GM21381 (cell line): ENCODE results near the gene FDXR.
A peak's percentile ranks its signal among the peaks of the same experiment; 100 is the strongest.
"Not testable (repeated sequence)": the region's sequence is repeated elsewhere in the genome, so short reads cannot be mapped to it uniquely, and the experiment has no call there.

Source experiments
- ATAC-seq: cut with Tn5 transposase; IDR thresholded peaks from one replicate; pipeline ENCODE4 v1.9.1; 2021; ENCODE audit warnings: mild to moderate bottlenecking, moderate library complexity; ENCODE audit not compliant: unreplicated experiment

The FDXR gene, protein sequence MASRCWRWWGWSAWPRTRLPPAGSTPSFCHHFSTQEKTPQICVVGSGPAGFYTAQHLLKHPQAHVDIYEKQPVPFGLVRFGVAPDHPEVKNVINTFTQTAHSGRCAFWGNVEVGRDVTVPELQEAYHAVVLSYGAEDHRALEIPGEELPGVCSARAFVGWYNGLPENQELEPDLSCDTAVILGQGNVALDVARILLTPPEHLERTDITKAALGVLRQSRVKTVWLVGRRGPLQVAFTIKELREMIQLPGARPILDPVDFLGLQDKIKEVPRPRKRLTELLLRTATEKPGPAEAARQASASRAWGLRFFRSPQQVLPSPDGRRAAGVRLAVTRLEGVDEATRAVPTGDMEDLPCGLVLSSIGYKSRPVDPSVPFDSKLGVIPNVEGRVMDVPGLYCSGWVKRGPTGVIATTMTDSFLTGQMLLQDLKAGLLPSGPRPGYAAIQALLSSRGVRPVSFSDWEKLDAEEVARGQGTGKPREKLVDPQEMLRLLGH

DNA sequence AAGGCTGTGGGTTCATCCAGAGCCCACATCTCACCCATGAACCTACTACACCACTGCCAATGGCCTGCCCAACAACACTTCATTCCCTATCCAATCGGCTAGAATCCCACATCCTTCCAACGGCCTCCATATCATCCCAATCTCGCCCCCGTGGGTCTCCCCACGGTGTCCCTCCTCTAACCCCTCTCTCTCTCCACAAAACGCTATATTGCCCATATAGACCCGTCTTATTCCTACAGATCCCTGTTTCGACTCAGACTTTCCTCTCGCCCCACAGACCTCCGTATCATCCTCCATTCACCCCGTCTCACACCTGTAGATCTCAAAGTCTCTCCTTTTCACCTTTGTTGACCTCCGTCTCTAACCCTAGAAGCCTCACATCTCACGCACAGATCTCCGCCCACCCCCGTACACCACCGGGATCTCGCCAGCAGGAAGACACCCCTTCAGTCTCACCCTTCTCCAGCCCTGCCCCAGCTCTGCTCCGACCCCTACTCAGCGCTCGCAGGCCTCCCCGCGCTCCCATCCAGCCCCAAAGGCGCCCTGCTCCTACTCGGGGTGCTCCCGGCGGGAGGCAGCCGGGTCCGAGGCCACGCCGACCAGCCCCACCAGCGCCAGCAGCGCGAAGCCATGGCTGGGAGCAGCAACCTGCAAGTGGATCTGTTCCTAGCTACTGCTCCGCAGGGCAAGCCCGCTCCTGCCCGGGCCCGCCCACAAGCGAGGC lies at the start of gene FDXR:
Gene FDXR, minus strand, starts transcription at position 682 of the 724 bp plus-strand sequence. Its CDS starts 50 bp downstream, at position 632.
- peak; percentile 21 for ATAC-seq

DNA sequence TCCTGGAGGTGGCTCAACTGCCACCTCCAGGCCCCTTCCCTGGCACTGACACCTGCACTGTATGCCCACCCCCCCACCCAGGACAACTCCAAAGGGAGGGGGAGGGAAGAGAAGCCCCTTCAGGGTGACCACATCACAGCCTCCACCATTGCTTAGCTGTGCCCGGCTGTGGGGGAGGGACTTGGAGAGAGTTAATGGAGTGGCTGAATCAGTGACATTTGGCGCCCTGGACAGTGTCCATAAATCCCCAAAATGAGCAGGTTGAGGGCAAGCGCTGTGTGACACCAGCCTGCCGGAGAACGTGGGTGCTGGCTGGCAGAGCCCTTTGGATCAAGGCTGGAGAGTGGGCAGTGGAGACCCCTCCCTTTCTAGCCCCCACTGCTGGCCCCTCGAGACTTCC lies 49.4 kb upstream of the FDXR start:
- no peak for ATAC-seq

- ATAC-seq = no peak
Measured at GRCh38 chr17:74921769-74922168, 49.0 kb upstream of the FDXR start.

DNA sequence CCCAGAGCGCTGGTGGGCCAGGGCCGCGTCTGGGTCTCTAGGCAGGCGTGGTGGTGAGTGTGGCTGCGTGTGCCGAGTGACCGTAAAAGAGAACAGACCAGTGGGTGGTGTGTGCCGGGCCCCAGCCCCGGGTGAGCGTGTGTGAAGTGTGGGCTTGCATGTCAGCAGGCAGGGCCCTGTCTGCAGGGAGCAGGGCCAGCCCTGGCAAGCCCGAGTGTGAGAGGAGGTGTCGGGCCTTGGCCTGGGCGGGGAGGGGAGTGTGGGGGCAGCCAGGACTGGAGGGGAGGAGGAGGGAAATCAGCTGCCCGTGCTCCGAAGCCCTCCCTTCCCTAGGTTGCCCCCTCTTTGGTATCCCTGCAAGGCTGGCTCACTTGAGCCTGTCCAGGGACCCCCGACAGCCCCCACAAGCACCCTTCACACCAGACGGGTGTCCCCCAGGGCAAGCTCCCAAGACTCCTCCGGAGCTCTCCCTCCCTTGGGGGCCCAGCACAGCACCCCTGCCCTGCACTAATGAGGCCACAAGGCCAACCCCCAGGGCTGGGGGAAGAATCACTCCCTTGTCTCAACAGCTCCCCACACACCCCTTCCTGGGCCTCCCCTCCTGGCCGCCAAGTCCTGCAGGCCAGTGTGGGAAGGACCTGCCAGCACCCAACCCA lies 48.4 kb upstream of the FDXR start:
- ATAC-seq = no peak

DNA sequence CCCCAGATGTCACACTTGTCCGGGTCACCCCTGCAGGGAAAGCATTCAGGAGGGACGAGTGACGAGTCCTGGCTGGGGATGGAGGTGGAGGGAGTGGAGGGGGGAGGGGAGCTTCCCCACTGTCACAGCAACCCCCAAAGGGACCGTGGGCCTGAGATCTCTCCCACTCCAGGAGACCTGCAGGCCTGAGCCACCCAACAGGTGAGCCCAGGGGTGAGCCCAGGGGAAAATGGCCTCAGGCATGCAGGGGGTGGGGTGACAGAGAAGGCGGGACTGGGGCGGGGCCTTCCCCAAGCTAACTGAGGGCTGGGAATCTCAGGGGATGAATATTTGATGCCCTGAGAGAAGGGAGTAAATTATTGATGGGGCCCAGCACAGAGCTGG lies 47.8 kb upstream of the FDXR start:
- no peak for ATAC-seq

- ATAC-seq = no peak
Measured at GRCh38 chr17:74920306-74920620, 47.5 kb upstream of the FDXR start.

GRCh38 chr17:74919440-74920305 lies 46.9 kb upstream of the FDXR start:
- no peak for ATAC-seq

- no peak for ATAC-seq
Measured at GRCh38 chr17:74918906-74919305, 46.1 kb upstream of the FDXR start.

GRCh38 chr17:74917430-74917829 lies 44.6 kb upstream of the FDXR start:
- ATAC-seq = no peak

DNA sequence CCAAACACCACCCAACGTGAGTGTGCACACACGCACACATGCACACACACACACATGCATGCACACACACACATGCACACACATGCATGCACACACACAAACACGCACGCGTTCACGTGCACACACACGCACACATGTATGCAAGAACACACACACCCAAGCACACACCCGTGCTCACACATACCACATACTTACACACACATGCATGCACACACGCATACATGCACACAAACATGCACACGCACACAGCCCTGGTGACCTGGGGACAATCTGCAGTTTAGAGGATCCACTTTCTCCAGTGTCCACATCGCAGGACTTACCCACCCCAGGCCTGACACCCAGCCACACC lies 44.0 kb upstream of the FDXR start:
- no peak for ATAC-seq

GRCh38 chr17:74916136-74916850 lies 43.5 kb upstream of the FDXR start:
- ATAC-seq = no peak

DNA sequence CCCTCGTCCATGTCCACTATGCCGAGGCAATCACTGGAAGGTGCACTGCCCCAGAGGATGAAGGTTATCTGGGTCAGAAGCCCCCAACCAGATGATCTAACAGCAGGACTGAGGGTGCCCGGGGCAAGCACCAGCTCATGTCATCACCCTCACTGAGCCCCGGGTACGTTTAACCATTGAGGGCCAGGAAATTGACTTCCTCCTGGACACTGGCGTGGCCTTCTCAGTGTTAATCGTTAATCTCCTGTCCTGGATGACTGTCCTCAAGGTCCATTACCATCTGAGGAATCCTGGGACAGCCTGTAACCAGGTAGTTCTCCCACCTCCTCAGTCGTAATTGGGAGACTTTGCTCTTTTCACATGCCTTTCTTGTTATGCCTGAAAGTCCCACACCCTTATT lies 38.6 kb upstream of the FDXR start:
- ATAC-seq = not testable (repeated sequence)

- not testable (repeated sequence) for ATAC-seq
Measured at GRCh38 chr17:74909097-74909496, 36.3 kb upstream of the FDXR start.

DNA sequence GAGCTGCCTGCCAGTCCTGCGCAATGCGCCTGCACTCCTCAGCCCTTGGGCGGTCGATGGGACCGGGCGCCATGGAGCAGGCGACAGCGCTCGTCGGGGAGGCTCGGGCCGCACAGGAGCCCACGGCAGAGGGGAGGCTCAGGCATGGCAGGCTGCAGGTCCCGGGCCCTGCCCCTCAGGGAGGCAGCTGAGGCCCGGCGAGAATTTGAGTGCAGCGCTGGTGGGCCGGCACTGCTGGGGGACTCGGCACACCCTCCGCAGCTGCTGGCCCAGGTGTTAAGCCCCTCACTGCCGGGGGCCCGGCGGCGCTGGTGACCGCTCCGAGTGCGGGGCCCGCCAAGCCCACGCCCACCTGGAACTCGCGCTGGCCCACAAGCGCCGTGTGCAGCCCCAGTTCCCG lies 34.2 kb upstream of the FDXR start:
- ATAC-seq = no peak

GRCh38 chr17:74906214-74906793 lies 33.5 kb upstream of the FDXR start:
- not testable (repeated sequence) for ATAC-seq

DNA sequence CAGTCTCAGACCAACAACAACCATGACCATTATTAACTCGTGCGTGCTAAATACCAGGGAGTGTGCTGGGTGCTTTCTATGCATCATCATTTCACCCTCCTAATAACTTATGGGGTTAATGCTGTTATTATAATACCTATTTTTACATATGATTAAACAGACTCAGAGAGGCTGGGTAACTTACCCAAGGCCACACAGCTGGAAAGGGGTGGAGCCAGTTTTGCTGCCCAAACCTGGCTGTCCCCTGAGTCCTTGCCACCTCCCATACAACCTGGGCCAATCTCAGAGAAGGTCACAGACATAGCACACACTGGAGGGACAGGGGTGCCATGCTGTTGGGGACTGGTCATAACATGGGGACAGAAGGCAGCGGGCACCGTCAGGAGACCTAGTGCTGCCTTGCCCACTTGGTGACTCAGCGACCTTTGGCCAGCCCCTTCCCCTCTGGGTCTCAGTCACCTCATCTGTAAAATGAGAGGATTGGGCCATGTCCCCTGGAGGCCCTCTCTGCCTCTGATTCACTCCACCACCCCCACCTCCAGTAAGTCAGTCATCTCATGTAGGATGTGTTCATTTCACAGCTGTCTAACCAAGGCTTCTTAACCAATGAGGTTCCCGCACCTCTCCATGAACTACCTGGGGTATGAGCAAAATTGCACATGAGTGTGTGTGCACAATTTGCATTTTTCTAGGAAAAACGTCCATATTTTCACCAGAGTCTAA lies 32.1 kb upstream of the FDXR start:
- ATAC-seq = no peak

- no peak for ATAC-seq
Measured at GRCh38 chr17:74903671-74904070, 30.9 kb upstream of the FDXR start.

DNA sequence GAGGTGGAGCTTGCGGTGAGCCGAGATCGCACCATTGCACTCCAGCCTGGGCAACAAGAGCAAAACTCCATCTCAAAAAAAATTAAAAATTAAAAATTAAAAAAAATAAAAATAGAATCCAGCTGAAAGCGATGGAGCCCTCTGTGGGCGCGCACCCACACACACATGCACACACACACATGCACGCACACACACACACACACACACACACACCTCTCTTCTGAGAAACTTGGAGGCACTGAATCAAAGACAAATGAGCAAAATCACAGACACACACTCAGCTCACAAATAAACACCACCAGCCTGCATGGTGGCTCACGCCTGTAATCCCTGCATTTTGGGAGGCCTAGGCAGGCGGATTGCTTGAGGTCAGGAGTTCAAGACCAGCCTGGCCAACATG lies 30.2 kb upstream of the FDXR start:
- ATAC-seq = no peak
